GM12865 (cell line): ENCODE results near the gene THY1.

Experiments used
- DNase-seq: peaks from one replicate; pipeline ENCODE4 v3.0.0; 2010; ENCODE audit warnings: low read depth
- H3K4me3 ChIP-seq: 2 replicates; pipeline ENCODE4 v1.5.1; 2011; ENCODE audit warnings: mild to moderate bottlenecking, low read depth, low read length, control low read depth
- TF ChIP-seq, protein P1 (sequence below): IDR thresholded peaks from 2 replicates; pipeline ENCODE4 v1.5.1; 2011; ENCODE audit warnings: low read length, control low read depth, low read depth, inconsistent platforms; ENCODE audit not compliant: insufficient read depth; ENCODE audit errors: missing control alignments

Gene THY1

DNA sequence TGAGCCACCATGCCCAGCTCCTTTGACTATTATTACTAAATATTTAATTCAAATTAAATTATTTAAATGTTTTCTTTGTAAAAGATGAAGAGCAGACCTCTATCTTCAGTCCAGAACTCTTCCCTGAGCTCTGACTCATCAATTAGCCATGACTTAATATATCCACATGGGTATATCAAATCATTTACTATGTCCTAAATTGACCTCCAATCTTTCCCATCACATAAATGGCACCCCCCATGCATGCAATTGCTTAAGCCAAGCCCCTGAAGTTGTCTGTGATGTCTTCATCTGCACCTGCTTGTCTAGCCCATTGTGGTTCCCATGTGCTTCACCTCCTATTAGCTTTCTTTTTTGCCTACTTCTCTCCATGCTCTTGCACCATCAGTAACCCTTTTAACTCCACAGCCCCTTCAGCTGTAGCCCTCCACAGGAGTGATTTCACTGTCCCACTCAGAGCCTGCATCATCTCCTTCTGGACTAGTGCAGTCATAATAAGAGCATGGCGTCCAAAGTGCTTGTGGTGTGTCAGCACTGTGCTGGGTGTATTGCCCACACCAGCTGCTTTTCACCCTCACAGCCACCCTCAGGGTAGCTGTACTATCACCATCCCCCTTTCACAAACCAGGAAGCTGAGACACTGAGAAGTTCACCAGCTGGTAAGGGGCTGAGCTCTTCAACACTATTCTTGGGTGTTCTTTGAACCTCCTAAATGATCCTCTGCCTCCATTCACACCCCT is 11.8 kb upstream of the THY1 start:
- TF ChIP-seq, protein P1, sequence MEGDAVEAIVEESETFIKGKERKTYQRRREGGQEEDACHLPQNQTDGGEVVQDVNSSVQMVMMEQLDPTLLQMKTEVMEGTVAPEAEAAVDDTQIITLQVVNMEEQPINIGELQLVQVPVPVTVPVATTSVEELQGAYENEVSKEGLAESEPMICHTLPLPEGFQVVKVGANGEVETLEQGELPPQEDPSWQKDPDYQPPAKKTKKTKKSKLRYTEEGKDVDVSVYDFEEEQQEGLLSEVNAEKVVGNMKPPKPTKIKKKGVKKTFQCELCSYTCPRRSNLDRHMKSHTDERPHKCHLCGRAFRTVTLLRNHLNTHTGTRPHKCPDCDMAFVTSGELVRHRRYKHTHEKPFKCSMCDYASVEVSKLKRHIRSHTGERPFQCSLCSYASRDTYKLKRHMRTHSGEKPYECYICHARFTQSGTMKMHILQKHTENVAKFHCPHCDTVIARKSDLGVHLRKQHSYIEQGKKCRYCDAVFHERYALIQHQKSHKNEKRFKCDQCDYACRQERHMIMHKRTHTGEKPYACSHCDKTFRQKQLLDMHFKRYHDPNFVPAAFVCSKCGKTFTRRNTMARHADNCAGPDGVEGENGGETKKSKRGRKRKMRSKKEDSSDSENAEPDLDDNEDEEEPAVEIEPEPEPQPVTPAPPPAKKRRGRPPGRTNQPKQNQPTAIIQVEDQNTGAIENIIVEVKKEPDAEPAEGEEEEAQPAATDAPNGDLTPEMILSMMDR: no peak

DNA sequence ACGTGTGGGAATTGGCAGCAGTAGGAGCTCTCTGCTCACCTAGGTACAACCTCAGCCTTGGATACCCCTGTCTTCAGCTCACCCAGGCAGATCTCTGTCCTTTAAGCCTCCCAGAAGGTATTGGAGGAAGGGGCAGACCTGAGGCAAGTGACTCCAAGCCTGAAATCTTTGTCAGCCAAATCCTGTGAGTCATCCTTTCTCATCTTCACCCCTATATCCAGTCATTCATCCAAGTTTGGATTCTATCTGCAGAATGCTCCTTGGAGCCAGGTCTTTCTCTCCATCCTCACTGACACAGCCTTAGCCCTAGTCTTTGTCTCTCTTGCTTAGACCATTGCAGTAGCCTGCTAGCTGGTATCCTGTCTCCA is 10.4 kb upstream of the THY1 start:
- DNase-seq: no peak
- TF ChIP-seq, protein P1: no peak
- H3K4me3 ChIP-seq: no peak overlapping the region

More for the DNA sequence above, 11.8 kb upstream of the THY1 start:
- H3K4me3 ChIP-seq: no peak overlapping the region
- no peak for DNase-seq

DNA sequence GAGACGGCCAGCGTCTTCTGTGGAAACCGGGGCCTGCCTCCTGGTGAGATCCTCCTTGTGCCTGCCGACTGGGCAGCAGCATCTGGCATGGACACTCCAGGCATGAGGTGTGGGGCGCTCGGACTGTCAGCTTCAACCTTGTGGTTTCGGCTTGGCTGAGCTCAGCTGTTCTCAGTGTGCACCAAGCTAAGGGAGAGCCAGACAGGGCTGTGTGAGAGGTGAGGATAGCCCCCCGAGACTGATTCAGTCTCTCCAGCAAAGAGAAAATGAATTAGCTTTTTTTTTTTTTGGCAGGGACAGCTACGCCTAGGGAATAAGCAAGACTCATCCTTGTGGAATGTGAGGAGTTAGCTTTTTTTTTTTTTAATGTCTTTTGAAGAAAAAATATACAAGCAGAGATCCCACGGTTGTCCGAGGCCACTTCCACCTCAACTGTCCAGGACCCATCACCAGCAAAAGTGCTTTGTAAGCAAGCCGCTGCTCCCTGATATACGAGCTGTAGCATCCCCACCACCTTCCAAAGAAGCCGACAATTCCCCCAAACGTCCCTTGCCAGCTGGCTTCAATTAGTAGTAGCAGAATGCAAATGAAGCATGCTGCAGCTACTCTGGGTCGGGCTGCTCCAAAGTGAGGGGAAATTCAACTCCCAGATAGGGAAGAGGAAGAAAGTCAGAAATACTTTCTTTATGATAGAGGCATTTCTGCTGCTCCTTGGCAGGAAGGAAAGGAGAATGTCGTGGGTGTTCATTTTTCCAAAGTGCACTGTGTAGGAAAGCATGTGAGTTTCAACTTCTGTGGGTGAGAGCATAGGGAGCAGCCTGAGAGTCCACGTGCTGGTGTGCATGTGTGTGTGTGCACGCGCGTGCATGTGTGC is 9.7 kb upstream of the THY1 start:
- DNase-seq: no peak
- H3K4me3 ChIP-seq: no peak overlapping the region
- TF ChIP-seq, protein P1: no peak

DNA sequence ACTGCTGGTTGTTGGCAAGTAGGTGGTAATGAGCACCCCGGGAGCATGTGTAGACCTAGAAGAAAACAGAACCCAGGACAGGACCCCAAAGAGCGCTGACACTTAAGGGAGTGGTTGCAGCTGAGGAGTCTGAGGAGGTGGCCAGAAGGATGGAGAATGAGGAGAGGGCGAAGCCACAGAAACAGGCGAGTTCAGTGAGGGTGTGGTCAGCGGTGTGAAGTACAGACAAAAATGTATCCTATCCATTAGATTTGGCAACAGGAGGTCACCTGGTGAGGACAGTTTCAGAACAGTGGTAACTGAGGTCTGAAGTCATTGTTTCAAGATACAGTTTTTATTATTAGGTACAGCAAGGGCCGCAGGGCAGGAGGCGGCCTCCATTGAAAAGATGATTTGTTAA is 8.6 kb upstream of the THY1 start:
- DNase-seq: no peak
- no peak overlapping the region for H3K4me3 ChIP-seq
- TF ChIP-seq, protein P1: no peak

DNA sequence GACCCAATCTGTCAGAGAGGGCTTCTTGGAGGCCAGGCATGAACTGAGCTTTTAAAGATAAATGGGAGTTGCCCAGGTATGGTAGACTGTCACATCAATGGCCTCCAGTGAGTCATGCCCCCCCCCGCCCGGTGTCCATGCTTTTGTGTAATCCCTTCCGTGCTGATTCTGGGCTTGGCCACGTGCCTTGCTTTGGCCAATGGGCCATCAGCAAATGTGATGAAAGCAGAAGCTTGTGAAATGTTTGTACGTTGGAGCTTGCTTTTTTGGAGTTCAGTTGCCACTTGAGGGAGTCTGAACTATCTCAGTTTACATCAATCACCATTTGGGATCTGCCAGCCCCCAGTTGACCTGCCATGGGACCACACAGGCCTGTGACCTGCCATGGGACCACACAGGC is 4.3 kb upstream of the THY1 start:
- no peak overlapping the region for H3K4me3 ChIP-seq
- TF ChIP-seq, protein P1: no peak
- DNase-seq: no peak

DNA sequence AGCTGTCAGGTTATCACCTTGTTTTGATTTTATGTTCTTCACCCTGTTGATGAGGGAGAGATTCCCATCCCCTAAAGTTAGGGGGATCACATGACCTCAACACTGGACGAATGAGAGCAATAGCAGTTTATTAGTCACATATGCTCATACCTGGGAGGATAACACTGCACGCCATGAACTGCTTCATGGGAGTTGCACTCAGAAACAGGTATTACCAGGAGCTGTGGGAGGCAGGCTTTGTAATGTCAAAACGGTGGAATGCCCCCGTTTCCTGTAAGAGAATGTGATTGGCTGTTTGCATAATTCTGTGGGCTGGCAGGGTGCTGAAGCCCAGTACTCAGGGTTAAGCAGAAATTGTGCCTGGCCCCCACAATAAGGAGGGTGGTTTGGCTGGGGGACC is 3.2 kb upstream of the THY1 start:
- TF ChIP-seq, protein P1: no peak
- DNase-seq: no peak
- H3K4me3 ChIP-seq: no peak overlapping the region
